ENCODE measurements around the gene TRAPPC2B.
"Not testable (repeated sequence)": the region's sequence is repeated elsewhere in the genome, so short reads cannot be mapped to it uniquely, and the experiment has no call there.

TRAPPC2B gene

GRCh38 chr19:57351867-57352266 is 11.5 kb upstream of the TRAPPC2B start:
- H3K36me3 Mint-ChIP-seq, result peaks cover 64% of the 10 kb centered on the region
- DNase-seq, result no peak

GRCh38 chr19:57355916-57356315 is 7.4 kb upstream of the TRAPPC2B start:
- peak overlapping the region; percentile 14 for H3K27ac Mint-ChIP-seq
- no peaks in the 10 kb centered on the region for H3K27me3 Mint-ChIP-seq
- no peak overlapping the region for H3K4me3 Mint-ChIP-seq
- H3K9me3 Mint-ChIP-seq, result peaks cover 77% of the 10 kb centered on the region
- peaks cover 28% of the 10 kb centered on the region for H3K4me1 Mint-ChIP-seq
- CTCF ChIA-PET, result no interaction called here
- DNase-seq, result no peak
- peaks cover 86% of the 10 kb centered on the region for H3K36me3 Mint-ChIP-seq

More at GRCh38 chr19:57351867-57352266, 11.5 kb upstream of the TRAPPC2B start:
- peak overlapping the region; percentile 92 for H3K27ac Mint-ChIP-seq
- peaks cover 53% of the 10 kb centered on the region for H3K9me3 Mint-ChIP-seq
- peaks cover 34% of the 10 kb centered on the region for H3K4me1 Mint-ChIP-seq
- peak overlapping the region; percentile 89 for H3K4me3 Mint-ChIP-seq
- CTCF ChIA-PET, result no interaction called here
- no peaks in the 10 kb centered on the region for H3K27me3 Mint-ChIP-seq

GRCh38 chr19:57357406-57357805 is 5.9 kb upstream of the TRAPPC2B start:
- Mint-ChIP-seq H3K27ac (no peak overlapping the region), H3K27me3 (no peaks in the 10 kb centered on the region), H3K9me3 (peaks cover 76% of the 10 kb centered on the region), H3K4me1 (peaks cover 13% of the 10 kb centered on the region), H3K4me3 (no peak overlapping the region), H3K36me3 (peaks cover 77% of the 10 kb centered on the region)
- CTCF ChIA-PET, result no interaction called here
- DNase-seq, result no peak

DNA sequence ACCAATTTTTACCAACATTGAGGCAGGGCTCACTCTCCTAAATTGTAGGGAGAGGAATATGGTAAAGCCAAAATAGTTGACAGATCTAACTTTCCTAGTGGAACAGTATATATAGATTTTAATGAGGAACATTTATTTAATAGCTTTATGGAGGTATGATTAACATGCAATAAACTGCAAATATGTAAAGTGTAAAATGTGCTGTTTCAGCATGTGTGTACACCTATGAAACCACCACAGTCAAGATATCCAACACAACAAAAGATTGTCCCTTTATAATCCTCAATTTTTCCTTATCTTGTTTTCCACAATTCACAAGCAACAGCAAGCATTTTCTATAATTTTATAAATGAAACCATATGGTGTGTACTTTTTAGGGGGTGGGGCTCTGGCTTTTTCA is 4.1 kb upstream of the TRAPPC2B start:
- Mint-ChIP-seq H3K36me3 (peaks cover 70% of the 10 kb centered on the region), H3K27me3 (peaks cover 4% of the 10 kb centered on the region), H3K9me3 (peaks cover 72% of the 10 kb centered on the region), H3K27ac (no peak overlapping the region), H3K4me1 (peaks cover 16% of the 10 kb centered on the region), H3K4me3 (no peak overlapping the region)
- CTCF ChIA-PET, result no interaction called here
- no peak for DNase-seq

GRCh38 chr19:57362419-57362818 is 932 bp upstream of the TRAPPC2B start:
- Mint-ChIP-seq H3K4me1 (peaks cover 19% of the 10 kb centered on the region), H3K27me3 (peaks cover 4% of the 10 kb centered on the region), H3K9me3 (peaks cover 52% of the 10 kb centered on the region), H3K4me3 (peak overlapping the region; percentile 93), H3K27ac (peak overlapping the region; percentile 96), H3K36me3 (peaks cover 52% of the 10 kb centered on the region)
- no peak for DNase-seq
- CTCF ChIA-PET, result no interaction called here

DNA sequence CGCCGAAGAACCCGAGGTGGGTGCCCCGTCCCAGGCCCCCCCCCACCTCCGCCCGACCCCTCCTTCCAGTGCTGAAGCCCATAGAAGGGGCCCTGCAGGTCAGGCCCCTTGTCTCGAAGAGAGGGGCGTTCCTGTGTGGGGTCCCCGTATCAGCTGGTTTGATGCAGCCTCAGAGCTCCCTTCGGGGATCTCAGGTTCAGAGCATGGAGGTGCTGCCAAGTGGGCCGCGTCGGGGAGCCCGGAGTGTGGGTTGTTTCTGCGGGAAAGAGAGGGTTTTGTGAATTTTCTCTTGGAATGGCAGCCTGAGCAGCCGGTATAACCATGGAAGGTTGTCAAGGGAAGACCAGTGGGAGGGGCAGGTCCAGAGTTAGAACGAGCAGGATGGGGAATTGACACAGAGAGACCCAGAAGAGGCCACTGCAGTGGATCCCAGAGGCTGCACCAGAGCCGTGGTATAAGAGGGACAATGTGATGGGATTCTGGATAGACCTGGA is 384 bp downstream of the TRAPPC2B start:
- H3K4me3 Mint-ChIP-seq, result peak overlapping the region; percentile 93
- peaks cover 4% of the 10 kb centered on the region for H3K27me3 Mint-ChIP-seq
- H3K36me3 Mint-ChIP-seq, result peaks cover 47% of the 10 kb centered on the region
- peaks cover 52% of the 10 kb centered on the region for H3K9me3 Mint-ChIP-seq
- H3K27ac Mint-ChIP-seq, result peak overlapping the region; percentile 96
- CTCF ChIA-PET, result no interaction called here
- H3K4me1 Mint-ChIP-seq, result peaks cover 19% of the 10 kb centered on the region
- DNase-seq, result no peak

DNA sequence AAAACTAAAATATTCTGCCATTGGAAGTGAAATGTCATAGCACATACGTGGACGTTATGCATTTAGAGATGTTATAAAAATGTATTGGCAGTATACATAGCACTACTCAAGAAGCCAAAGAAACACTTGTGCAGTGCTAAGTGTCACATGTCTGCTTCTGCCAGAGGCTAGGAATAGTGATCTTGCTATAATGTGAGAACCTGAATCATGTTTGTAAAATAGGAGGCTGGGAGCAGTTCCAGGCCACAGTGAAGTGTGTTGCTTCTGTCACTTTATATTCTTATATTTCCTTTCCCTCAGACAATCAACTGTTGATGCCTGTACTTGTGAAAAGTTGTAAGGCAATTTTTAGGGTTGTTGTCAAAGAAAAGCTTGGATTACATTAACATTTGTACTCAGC is 3.4 kb downstream of the TRAPPC2B start:
- DNase-seq, result no peak
- Mint-ChIP-seq H3K27me3 (peaks cover 4% of the 10 kb centered on the region), H3K4me3 (no peak overlapping the region), H3K9me3 (peaks cover 50% of the 10 kb centered on the region), H3K36me3 (peaks cover 57% of the 10 kb centered on the region), H3K27ac (no peak overlapping the region), H3K4me1 (peaks cover 19% of the 10 kb centered on the region)
- CTCF ChIA-PET, result no interaction called here

GRCh38 chr19:57374179-57374578 is 10.8 kb downstream of the TRAPPC2B start:
- peaks cover 75% of the 10 kb centered on the region for H3K9me3 Mint-ChIP-seq
- peaks cover 79% of the 10 kb centered on the region for H3K36me3 Mint-ChIP-seq
- no peak overlapping the region for H3K4me3 Mint-ChIP-seq
- CTCF ChIA-PET, result no interaction called here
- no peak for DNase-seq
- H3K27me3 Mint-ChIP-seq, result no peaks in the 10 kb centered on the region
- H3K27ac Mint-ChIP-seq, result no peak overlapping the region
- H3K4me1 Mint-ChIP-seq, result no peaks in the 10 kb centered on the region

GRCh38 chr19:57374647-57375046 is 11.3 kb downstream of the TRAPPC2B start:
- CTCF ChIA-PET, H3K4me3 Mint-ChIP-seq, H3K27me3 Mint-ChIP-seq, H3K4me1 Mint-ChIP-seq, H3K27ac Mint-ChIP-seq, DNase-seq: not testable (repeated sequence)
- H3K9me3 Mint-ChIP-seq, result peaks cover 76% of the 10 kb centered on the region
- peaks cover 76% of the 10 kb centered on the region for H3K36me3 Mint-ChIP-seq

DNA sequence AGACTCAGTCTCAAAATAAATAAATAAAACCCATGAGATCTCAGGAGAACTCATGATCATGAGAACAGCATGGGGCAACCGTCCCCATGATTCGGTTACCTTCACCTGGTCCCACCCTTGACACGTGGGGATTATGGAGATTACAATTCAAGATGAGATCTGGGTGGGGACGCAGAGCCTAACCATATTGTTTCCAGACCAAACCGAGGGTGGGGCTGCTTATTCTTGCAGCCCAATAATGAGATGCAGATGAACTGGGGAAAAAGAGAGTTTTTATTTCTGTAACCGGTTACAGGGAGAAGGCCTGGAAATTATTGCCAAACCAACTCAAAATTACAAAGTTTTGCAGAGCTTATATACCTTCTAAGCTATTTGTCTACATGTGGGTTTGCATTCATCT is 12.8 kb downstream of the TRAPPC2B start:
- Mint-ChIP-seq H3K4me3 (no peak overlapping the region), H3K36me3 (peaks cover 66% of the 10 kb centered on the region), H3K4me1 (no peaks in the 10 kb centered on the region), H3K27me3 (no peaks in the 10 kb centered on the region), H3K9me3 (peaks cover 78% of the 10 kb centered on the region), H3K27ac (no peak overlapping the region)
- no peak for DNase-seq
- CTCF ChIA-PET, result no interaction called here

DNA sequence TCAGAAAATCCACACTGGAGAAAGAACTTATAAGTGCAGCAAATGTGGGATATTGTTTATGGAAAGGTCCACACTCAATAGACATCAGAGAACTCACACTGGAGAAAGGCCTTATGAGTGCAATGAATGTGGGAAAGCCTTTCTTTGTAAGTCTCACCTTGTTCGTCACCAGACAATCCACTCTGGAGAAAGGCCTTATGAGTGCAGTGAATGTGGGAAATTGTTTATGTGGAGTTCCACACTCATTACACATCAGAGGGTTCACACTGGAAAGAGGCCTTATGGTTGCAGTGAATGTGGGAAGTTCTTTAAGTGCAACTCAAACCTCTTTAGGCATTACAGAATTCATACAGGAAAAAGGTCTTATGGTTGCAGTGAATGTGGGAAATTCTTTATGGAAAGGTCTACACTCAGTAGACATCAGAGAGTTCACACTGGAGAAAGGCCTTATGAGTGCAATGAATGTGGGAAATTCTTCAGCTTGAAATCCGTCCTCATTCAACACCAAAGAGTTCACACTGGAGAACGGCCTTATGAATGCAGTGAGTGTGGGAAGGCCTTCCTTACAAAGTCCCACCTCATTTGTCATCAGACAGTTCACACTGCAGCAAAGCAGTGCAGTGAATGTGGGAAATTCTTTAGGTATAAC is 14.3 kb downstream of the TRAPPC2B start:
- Mint-ChIP-seq H3K36me3 (peaks cover 53% of the 10 kb centered on the region), H3K4me3 (no peak overlapping the region), H3K4me1 (no peaks in the 10 kb centered on the region), H3K9me3 (peaks cover 71% of the 10 kb centered on the region), H3K27me3 (no peaks in the 10 kb centered on the region), H3K27ac (no peak overlapping the region)
- DNase-seq, result no peak
- CTCF ChIA-PET, result no interaction called here

- Mint-ChIP-seq H3K36me3 (peaks cover 27% of the 10 kb centered on the region), H3K27me3 (no peaks in the 10 kb centered on the region), H3K4me3 (no peak overlapping the region), H3K9me3 (peaks cover 66% of the 10 kb centered on the region), H3K27ac (no peak overlapping the region), H3K4me1 (no peaks in the 10 kb centered on the region)
- CTCF ChIA-PET, result interaction anchor here (0.6 kb wide), 1 partner anchor 240 kb away, joined by 3 read pairs; no protein-coding TSS in a partner anchor
- no peak for DNase-seq
Measured at GRCh38 chr19:57380923-57381322, 17.6 kb downstream of the TRAPPC2B start.

- no peak for DNase-seq
- CTCF ChIA-PET, result no interaction called here
- no peaks in the 10 kb centered on the region for H3K4me1 Mint-ChIP-seq
- peaks cover 10% of the 10 kb centered on the region for H3K36me3 Mint-ChIP-seq
- no peaks in the 10 kb centered on the region for H3K27me3 Mint-ChIP-seq
- H3K4me3 Mint-ChIP-seq, result no peak overlapping the region
- H3K27ac Mint-ChIP-seq, result no peak overlapping the region
- peaks cover 60% of the 10 kb centered on the region for H3K9me3 Mint-ChIP-seq
Measured at GRCh38 chr19:57382806-57383488, 19.6 kb downstream of the TRAPPC2B start.

DNA sequence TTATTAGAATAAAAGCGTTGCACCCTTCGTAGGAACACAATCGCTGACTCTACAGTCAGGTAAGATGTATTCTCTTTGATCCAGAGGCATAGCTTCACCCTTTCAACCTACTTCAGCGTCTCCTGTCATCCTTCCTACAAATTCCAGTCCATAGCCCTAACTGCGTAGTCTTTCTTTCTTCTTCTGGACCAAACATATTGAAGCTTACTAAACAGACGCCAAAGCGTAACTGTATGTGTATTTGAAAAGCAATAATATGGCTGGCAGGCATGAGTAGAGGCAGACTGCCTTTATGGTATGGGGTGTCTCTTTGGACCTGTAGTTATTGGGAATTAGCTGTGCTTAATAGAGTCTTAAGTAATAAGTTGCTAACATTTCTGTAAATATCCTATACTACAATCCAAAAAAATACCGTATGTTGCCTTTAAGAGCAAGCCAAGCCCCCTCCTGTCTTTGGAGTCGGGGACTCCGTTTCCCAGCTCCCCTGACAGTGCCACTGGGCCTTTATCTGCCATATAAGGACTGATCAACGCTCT is 25.9 kb downstream of the TRAPPC2B start:
- no peak for DNase-seq
- Mint-ChIP-seq H3K27me3 (no peaks in the 10 kb centered on the region), H3K4me3 (peak overlapping the region; percentile 96), H3K4me1 (peaks cover 33% of the 10 kb centered on the region), H3K36me3 (peaks cover 43% of the 10 kb centered on the region), H3K27ac (peak overlapping the region; percentile 96), H3K9me3 (peaks cover 50% of the 10 kb centered on the region)
- CTCF ChIA-PET, result interaction anchor here (0.6 kb wide), 1 partner anchor 918 kb away, joined by 3 read pairs; no protein-coding TSS in a partner anchor
